C4-2B (cell line): ENCODE measurements around the gene PLD6.

Experiments
- H3K27ac ChIP-seq: fragments of 450-650 bp; 2 replicates; pipeline ENCODE4 v1.5.1; 2017
- ZFX ChIP-seq: fragments of 450-650 bp; IDR thresholded peaks from 2 replicates; pipeline ENCODE4 v1.6.1; 2017
- TF ChIP-seq, protein P1 (sequence below): fragments of 450-650 bp; conservative IDR thresholded peaks from 2 replicates; pipeline ENCODE4 v1.5.1; 2017; ENCODE audit warnings: mild to moderate bottlenecking

PLD6 gene

GRCh38 chr17:17231621-17232302 is 25.6 kb upstream of the PLD6 start:
- TF ChIP-seq, protein P1, sequence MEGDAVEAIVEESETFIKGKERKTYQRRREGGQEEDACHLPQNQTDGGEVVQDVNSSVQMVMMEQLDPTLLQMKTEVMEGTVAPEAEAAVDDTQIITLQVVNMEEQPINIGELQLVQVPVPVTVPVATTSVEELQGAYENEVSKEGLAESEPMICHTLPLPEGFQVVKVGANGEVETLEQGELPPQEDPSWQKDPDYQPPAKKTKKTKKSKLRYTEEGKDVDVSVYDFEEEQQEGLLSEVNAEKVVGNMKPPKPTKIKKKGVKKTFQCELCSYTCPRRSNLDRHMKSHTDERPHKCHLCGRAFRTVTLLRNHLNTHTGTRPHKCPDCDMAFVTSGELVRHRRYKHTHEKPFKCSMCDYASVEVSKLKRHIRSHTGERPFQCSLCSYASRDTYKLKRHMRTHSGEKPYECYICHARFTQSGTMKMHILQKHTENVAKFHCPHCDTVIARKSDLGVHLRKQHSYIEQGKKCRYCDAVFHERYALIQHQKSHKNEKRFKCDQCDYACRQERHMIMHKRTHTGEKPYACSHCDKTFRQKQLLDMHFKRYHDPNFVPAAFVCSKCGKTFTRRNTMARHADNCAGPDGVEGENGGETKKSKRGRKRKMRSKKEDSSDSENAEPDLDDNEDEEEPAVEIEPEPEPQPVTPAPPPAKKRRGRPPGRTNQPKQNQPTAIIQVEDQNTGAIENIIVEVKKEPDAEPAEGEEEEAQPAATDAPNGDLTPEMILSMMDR: no peak
- no peak for TF ChIP-seq ZFX
- no peak overlapping the region for H3K27ac ChIP-seq

GRCh38 chr17:17229416-17230384 is 23.6 kb upstream of the PLD6 start:
- TF ChIP-seq ZFX: no peak
- TF ChIP-seq, protein P1: no peak
- peak overlapping the region; percentile 78 for H3K27ac ChIP-seq

DNA sequence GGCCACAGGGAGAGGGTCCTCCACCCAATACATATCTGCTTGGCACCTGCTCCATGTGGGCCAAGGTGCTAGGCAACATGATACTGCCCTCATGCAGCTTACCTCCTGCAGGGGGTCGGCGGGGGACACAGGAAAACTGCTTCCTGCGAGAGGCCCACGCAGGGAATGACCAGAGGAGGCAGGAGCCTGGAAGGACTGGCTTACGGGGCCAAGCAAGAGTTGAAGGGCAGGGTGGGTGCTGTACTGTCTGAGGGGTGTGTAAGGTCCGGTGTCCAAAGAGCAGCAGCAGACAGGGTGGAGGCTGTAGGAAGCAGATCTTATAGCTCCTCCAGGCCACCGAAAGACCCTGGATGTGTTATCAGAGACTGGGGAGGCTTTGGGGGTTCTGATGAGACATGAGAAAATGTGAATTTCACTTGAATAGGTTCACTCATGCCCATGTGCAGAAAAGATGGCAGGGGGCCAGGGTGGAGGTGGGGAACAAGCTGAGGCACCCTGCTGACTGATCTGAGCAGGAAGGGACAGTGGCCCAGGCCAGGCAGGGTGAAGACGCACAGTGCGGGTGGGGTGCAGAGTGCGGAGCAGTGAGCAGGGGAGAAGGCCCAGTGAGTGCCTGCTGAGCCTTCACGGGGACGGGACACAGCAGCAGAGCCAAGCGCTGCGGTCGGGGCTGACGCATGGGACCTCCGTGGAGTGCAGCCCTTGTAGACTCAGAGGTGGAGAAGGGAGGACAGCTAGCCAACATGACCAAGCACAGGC is 22.6 kb upstream of the PLD6 start:
- TF ChIP-seq, protein P1: no peak
- peak overlapping the region; percentile 78 for H3K27ac ChIP-seq

GRCh38 chr17:17227608-17228520 is 21.7 kb upstream of the PLD6 start:
- no peak for TF ChIP-seq ZFX
- TF ChIP-seq, protein P1: no peak
- H3K27ac ChIP-seq: peak overlapping the region; percentile 78

DNA sequence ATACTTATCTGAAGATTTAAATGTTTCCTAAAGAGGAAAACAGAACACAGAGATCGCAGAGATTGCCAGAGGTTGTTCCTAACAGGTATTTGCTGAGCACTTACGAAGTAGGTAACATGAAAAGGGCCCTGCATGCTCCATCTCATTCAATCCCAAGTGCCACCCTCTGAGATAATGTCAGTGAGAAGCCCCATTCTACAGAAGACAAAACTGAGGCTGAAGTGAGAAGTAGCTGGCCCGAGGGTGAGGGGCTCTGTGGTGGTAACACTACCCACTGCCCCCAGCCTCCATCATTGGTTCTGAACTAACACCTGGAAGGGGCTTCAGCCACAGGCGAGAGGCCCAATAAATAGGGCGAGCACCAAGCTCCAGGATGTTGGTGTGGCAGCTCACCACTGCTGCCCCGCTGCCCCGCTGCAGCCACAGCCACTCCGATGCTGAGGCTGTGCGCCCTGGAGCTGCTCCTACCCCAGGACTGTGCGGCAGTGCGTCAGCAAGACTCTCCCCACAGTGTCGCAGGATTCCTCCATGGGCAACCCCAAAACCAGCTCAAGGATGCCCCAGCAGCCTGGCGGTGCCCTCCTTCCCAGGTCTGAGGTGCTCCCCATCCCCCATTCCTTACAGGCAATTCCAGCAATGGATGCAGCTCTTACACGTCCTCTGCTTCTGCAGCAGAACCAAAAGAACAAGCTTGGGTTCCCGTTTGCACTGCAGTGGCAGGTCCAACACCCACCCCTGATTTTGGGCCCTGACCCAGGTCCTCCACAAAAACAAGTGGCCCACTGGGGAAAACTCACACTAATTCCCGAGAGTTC is 20.5 kb upstream of the PLD6 start:
- TF ChIP-seq ZFX: no peak
- TF ChIP-seq, protein P1: no peak
- peak overlapping the region; percentile 78 for H3K27ac ChIP-seq

GRCh38 chr17:17225901-17226300 is 19.8 kb upstream of the PLD6 start:
- no peak overlapping the region for H3K27ac ChIP-seq
- TF ChIP-seq ZFX: no peak
- TF ChIP-seq, protein P1: no peak
